Activated effector memory CD4-positive, alpha-beta T cell treated with anti-CD3 and anti-CD28 coated beads, Interleukin-2, amount 50 U/mL, for 16 hours (primary cell): ENCODE results near the gene RBM3.
"Not testable (repeated sequence)": the region's sequence is repeated elsewhere in the genome, so short reads cannot be mapped to it uniquely, and the experiment has no call there.

Source experiments
- DNase-seq: peaks from one replicate; pipeline ENCODE4 v3.0.0-alpha.2; 2020

RBM3 gene

DNA sequence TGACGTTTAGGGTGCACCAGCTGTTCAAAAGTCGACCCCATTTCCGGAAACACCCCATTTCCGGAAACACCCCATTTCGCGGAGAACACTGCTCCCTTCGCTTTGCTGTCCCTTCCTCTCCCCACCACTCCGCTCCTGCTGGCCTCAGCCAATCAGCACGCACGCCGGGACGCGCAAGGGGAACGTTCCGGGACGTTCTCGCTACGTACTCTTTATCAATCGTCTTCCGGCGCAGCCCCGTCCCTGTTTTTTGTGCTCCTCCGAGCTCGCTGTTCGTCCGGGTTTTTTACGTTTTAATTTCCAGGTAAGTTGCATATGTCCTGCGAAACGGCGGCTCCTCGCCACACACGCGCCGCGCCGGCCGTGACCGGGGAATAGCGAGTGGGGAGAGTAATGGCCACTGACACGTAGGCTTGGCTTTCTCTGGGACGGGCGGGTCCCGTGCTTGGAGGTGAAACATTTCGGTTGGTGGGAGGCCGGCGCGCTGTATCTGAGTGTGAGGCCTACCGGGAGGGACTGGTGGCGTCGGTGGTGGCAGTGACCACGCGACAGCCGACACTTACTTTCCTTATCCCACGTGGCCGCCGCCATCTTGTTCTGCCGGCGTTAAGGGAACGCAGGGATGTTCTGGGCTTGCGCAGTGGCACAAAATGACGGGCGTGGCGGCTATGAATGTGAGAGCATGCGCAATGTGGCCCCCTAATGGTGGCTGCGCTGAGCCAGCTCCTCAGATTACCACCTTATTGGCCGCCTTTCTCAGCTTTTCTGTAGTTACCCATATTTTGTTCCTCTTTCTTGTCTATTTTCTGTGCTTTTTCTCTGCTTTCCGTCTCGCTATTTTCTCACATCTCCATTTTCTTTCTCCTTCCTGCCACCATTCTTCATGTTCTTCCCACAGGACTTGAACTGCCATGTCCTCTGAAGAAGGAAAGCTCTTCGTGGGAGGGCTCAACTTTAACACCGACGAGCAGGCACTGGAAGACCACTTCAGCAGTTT lies at the start of gene RBM3:
RBM3 (plus strand) TSS at position 215 of the 997 bp plus-strand sequence; CDS start at position 912, 697 bp downstream.
- DNase-seq: peak; percentile 97

DNA sequence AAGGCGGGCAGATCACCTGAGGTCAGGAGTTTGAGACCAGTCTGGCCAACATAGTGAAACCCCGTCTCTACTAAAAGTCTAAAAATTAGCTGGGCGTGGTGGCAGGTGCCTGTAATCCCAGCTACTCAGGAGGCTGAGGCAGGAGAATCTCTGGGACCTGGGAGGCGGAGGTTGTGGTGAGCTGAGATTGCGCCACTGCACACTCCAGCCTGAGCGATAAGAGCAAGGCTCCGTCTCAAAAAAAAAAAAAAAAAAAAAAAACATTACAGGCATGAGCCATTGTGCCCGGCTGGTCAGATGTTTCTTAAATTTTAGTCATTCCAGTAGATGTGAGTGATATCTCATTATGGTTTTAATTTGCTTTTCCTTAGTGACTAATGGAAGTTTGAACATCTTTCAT lies 48.4 kb upstream of the RBM3 start:
- not testable (repeated sequence) for DNase-seq

DNA sequence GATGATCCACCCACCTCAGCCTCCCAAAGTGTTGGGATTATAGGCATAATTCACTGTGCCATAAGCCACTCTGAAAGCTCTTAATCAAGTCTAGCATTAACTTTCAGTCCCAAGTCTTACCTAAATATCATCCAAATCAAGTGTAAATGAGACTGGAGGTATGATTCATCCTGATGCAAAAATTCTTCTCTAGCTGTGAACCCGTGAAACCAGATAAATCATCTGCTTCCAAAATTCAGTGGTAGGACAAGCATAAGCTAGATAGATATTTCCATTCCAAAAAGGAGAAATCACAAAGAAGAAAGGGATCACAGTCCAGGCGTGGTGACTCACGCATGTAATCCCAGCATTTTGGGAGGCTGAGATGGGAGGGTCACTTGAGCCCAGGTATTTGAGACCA lies 43.5 kb upstream of the RBM3 start:
- DNase-seq: no peak

DNA sequence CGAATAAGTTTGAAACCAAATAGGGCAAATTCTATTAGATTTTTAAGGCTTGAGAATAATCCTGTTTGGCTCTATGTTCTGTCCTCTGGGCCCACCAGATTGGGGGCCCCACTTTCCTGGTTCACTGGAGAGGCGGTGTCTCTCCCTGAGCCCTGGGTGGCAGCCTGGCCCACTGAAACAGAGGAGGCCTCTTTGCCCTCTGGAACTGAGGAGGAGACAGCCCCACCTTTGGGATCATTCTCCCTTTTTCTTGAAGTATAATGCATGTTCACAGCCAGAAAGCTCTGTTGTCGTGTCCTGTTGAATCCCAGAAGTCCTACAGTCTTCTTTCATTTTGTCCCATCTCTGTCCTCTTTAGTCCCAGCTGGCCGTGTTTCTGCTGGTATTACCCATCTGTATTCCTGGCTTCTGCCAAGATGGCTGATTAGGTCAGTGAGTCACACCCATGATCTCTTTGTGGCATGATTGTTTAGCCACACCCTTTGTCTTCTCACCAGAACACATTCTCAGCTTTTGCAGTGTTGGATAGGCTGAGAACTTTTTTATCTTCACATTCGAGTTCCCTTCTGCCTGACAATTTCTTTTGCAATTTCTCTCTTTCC lies 42.8 kb upstream of the RBM3 start:
- no peak for DNase-seq

DNA sequence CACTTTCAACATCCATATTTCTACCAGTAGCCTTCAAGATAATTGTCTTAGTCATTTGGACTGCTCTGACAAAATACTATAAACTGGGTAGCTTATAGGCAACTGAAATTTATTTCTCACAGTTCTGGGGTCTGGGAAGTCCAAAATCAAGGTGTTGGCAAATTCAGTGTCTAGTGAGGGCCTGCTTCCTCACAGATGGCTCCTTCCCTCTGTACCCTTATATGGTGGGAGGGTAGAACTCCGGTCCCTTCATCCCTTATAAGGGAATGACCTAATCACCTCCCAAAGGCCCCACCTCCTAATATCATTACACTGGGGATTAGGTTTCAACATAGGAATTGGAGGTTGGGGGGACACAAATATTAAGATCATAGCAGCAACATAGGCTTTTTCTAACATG lies 42.1 kb upstream of the RBM3 start:
- DNase-seq: no peak

DNA sequence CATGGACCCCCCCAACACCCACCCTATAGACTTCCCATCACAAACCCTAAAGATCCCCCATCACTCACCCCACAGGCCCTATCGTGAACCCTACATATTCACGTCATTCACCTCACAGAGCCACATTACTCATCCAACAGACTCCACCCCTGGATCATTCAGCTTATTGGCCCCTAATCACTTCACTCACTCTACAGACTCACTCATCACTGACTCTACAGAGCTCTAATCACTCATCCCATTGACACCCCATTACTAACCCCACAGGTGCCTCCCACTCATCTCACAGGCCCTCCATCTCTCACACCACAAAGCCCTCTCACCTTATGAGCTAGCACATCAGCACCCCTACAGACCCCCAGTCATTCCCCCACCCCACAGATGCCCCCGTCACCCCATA lies 41.1 kb upstream of the RBM3 start:
- no peak for DNase-seq

DNA sequence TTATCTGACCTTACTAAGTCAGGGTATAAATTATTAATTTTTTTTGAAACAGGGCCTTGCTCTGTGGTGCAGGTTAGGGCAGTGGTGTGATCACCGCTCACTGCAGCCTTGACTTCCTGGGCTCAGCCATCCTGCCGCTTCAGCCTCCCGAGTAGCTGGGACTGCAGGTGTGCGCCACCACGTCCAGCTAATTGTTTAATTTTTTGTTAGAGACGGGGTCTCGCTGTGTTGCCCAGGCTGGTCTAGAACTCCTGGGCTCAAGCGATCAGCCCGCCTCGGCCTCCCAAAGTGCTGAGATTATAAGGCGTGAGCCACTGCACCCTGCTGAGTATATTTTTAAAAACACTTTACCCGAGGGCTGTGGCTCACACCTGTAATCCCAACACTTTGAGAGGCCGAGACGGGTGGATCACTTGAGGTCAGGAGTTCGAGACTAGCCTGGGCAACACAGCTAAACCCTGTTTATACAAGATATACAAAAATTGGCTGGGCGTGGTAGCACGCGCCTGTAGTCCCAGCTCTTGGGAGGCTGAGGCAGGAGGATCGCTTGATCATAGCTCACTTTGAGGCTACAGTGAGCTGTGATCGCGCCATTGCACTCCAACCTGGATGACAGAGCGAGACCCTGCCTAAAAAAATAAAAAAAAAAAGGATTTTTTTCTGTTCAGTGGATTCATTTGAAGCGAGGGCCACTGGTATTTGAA lies 35.5 kb upstream of the RBM3 start:
- no peak for DNase-seq

DNA sequence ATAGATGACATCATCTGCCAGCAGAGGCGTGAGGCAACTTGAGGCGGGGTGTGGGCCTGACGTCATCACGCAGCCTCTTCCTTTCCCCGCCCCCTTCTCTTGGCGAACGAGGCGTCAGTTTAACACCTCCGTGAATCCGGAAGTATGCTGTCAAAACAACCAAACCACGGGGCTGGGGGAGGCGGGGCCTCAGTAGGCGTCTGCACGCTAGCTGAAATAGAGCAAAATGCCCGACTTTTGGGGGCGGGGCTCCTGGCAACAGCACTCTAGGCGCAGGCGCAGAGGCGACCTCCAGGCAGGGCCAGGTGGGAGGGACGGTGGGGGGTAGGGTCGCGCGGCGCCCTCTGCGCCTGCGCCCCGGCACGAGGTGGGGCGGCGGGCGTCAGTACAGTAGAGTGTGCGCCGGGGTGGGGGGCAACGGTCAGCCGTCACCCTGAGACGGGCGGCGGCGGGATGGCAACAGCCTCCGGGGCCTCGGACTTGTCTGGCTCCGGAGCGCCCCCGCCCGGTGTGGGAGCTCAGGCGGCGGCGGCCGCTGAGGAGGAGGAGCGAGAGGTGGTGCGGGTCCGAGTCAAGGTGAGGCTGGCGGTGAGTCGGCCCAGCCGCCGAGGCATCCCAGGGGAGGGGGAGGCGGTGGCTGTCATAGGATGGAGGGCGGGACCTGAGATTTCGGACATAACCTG lies 34.8 kb upstream of the RBM3 start, which contains the start of gene TBC1D25:
TBC1D25 (plus strand) TSS at position 370 of the 683 bp plus-strand sequence; CDS start at position 454, 84 bp downstream.
- DNase-seq: peak; percentile 98

DNA sequence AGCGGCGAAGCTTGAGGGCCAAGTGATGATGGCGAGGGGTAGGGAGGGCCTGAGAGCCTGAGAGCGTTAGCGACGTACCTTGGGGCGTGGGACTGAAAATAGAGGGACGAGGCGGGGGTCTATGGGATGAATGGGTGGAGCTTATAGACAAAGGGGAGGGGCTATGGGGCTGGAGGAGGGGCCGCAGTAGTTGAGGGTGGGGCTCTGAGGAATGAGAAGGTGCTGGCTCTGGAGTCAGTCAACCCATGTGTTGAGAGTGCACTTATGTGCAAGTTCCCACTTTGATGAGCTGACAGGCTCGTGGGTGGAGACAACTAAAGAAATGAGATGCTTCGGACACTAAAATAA lies 34.3 kb upstream of the RBM3 start:
- DNase-seq: peak; percentile 82

DNA sequence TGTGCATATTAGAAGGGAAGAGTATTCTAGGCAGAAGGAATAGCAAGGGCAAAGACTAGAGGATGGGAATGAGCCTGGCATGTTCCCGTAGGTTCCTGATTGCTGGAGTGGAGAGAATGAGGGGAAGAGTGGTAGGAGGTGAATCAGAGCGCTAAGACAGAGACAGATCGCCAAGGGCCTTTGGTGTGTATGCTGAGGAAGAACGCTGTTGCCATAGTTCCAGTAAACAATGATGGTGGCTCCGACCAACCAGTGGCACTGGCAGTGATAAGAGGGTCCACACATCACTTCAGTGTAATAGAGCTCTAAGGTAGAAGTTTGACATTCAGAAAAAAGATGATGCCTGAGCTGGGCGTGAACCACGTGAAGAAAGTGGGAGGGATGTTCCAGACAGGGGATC lies 33.8 kb upstream of the RBM3 start:
- no peak for DNase-seq

DNA sequence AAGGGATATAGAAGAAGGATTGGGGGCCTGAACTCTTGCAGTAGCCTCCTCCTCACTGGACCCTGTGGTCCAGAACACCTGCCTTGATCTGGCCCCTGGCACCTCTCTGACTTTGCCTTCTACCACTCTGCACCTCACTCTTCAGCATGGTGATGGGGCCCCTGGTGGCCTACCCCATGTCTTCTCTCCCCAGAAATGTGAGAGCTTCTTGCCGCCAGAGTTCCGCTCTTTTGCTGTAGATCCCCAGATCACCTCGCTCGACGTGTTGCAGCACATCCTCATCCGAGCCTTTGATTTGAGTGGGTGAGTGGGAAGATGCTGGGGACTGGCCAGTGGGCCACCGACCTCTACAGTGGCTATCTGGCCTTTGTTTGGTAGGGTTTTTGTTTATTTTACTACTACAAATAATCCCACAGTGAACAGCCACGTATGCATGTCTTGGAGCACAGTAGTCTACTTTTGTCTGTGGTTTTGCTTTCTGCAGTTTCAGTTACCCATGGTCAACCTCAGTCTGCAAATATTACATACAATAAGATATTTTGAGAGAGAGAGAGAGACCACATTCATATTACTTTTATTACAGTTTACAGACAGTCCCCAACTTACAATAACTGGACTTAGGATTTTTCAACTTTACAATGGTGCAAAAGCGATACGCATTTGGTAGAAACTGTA lies 33.0 kb upstream of the RBM3 start:
- no peak for DNase-seq

DNA sequence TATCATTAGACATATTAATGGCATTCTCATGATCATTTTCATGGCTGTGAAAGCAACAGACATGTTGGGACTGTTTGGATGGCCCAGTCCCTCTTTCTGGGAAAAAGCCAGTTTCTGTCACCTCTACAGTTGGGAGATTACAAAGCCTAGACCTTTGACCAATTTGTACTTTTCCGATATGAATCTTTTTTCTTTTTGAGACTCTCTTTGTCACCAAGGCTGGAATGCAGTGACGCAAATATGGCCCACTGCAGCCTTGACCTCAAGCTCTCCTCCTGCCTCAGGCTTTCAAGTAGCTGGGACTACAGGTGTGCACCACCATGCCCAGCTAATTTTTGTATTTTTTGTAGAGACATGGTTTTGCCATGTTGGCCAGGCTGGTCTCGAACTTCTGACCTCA lies 25.4 kb upstream of the RBM3 start:
- DNase-seq: no peak

DNA sequence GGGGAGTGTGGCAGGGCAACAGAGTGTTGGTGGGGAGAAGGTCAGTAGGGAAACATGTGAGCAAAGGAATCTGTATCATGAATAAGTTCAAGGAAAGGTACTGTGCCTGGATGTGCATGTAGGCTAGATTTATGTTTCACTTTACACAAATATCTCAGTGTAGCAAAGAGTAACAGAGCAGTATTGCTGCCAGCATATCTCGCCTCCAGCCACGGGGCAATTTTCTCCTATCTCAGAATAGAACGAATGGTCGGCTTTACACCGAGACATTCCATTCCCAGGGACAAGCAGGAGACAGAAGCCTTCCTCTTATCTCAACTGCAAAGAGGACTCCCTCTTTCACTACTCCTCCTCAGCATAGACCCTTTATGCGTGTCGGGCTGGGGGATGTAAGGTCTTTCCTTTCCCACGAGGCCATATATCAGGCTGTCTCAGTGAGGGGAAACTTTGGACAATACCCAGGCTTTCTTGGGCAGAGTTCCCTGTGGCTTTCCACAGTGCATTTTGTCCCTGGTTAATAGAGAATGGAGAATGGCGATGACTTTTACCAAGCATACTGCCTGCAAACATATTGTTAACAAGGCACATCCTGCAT lies 18.5 kb upstream of the RBM3 start:
- DNase-seq: not testable (repeated sequence)

DNA sequence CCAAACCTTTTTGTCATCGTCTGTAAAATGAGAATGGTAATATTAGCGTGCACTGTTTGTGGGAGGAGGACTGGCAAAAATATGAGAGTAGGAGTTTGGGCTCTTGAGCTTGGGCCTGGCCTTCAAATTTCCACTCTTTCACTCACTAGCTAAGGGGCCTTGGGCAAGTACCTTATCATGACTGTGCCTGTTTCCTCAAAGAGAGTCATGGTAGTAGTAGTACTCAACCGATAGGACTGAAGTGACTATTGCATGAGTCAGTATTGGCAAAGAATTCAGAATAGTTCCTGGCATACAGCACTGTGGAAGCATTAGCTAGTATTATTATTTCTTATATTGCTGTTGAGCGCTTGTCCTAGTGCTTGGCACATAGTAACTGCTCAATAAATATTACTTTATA lies 16.0 kb upstream of the RBM3 start:
- DNase-seq: no peak

DNA sequence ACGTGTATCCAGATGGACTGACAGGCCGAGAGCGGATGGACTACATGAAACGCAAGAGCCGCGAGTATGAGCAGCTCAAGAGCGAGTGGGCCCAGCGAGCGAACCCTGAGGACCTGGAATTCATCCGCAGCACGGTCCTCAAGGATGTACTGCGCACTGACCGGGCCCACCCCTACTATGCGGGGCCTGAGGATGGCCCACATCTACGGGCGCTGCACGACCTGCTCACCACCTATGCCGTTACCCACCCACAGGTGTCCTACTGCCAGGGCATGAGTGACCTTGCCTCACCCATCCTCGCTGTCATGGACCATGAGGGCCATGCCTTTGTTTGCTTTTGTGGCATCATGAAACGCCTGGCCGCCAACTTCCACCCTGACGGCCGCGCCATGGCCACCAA lies 14.6 kb upstream of the RBM3 start:
- DNase-seq: no peak

DNA sequence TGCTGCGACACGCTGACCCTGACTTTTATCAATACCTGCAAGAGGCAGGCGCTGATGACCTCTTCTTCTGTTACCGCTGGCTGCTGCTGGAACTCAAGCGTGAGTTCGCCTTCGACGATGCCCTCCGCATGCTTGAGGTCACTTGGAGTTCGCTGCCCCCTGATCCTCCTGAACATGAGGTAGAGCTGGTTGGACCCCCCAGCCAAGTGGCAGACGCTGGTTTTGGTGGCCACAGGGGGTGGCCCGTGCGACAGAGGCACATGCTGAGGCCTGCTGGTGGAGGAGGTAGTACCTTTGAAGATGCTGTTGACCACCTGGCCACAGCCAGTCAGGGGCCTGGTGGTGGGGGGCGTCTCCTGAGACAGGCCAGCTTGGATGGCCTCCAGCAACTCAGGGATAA lies 14.2 kb upstream of the RBM3 start:
- DNase-seq: no peak

DNA sequence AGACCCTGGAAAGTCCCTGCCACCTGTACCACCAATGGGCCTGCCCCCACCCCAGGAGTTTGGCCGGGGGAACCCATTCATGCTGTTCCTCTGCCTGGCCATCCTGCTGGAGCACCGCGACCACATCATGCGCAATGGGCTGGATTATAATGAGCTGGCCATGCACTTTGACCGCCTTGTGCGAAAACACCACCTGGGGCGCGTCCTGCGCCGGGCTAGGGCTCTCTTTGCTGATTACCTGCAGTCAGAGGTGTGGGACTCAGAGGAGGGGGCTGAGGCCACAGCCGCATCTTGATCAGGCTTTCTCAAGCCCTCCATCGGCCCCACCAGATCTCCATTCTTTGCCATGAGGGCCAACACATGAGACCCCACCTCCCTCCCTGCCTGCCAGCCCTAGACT lies 13.6 kb upstream of the RBM3 start:
- no peak for DNase-seq

DNA sequence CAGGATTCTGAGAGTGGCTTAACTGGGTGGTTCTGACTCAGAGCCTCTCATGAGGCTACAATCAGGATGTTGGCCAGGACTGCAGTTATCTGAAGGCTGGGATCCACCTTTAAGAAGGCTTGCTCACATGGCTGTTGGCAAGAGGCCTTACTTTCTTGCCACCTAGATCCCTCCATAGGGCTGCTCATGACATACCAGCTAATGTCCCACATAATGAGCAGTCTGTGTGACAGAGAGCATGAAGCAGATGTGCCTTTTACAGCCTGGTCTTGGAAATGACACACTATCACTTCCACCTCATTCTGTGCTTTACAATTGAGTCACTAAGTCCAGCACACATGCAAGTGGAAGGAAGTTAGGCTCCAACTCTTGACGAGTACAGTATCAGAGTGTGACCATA lies 4.3 kb upstream of the RBM3 start:
- DNase-seq: no peak

DNA sequence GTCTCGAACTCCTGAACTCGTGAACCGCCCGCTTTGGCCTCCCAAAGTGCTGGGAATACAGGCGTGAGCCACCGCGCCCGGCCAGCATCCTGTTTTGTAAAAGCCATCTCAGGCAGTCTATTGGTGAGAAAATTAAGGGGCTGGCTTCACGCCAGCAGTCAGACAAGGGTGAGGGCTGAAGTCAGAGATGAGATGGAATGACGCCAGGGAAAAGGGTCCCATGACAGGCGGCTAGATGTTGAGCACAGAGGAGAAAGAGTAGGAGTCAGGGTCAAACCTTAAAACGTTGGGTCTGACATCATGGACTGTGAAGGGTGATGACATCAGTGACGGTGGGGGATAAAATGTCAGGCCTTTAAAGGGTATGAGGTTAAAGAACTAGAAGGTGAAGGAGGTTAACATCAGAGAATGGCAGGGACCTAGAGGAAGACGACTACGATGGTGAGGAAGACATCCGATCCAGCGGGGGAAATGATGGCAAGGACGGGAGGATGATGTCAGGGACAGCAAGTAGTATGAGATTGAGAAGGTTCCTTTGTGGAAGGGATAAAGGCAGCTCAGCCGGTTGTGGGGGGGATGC lies 504 bp upstream of the RBM3 start:
- DNase-seq: peak; percentile 63

DNA sequence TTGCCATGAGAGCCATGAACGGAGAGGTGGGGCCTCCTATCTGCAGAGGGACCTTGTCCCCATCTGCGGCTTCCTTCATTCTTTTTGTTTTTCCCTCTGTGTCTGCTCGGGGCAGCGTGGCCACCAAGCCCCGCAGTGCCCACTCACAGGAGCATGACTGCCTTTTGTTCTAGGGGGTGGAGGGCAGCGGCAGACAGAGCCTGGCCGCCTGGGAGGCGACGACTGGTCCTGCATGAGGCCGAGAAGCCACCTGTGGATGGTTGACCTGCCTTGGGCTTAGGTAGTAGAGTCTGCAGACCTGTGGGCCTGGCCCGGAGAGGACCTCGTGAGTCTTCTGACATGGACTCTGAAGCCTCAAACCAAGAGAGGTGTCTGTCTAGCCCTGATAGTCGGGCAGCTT lies 1.4 kb downstream of the RBM3 start:
- no peak for DNase-seq

DNA sequence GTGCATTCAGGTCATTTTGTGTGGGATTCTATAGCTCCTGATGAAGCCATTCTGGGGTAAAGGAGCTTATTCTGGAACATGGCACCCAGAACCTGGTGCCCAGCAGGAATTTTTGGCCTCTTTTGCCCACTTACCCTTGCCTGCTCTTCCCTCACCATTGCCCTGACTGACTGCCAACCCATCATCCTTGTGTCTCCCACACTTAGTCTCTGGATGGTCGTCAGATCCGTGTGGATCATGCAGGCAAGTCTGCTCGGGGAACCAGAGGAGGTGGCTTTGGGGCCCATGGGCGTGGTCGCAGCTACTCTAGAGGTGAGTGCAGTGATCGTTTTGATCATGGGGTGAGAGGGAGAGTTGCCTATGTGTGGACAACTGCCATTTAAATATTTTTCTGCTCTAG lies 1.8 kb downstream of the RBM3 start:
- no peak for DNase-seq

DNA sequence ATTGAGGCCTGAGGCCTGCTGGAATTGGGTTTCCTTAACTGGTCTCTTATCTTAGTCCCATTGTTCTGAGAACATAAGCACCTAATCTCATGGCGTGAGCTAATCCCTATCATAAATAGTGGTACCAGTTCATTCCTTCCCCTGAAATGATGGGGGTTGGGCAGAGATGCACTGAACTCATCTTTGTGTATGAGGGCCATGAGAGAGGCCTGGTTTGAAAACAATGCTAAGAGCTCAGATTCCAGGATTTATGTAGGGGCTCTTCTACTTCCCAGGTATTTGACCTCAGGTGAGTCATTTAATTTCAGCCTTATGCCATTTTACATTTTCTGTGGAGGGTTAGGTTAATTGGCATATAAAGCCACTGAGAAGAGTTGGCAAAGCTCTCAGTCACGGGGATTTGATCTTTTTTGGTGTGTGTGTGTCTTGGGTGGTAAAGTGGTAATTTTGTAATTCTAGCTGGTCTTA lies 4.4 kb downstream of the RBM3 start:
- no peak for DNase-seq
